ENCODE results near the gene MFSD2B. TPM values are rescaled to one million over a fixed set of nuclear protein-coding genes. Genes with fewer than 3 reads are reported as not detected.
"Not testable (repeated sequence)": the region's sequence is repeated elsewhere in the genome, so short reads cannot be mapped to it uniquely, and the experiment has no call there.

MFSD2B gene
- polyA plus RNA-seq, 1 donor from 2014 or later = 0.27 TPM

GRCh38 chr2:24038786-24039499 is 29.1 kb downstream of the MFSD2B start:
- no peak for TF ChIP-seq CTCF (IDR thresholded peaks at IDR 0.05; ENCODE audit: poor library complexity, severe bottlenecking)
- no peak for TF ChIP-seq EP300 (conservative IDR thresholded peaks at IDR 0.05; ENCODE audit: poor library complexity, severe bottlenecking)
- no peak for TF ChIP-seq REST (IDR thresholded peaks at IDR 0.05; ENCODE audit: borderline replicate concordance)
- no peak for TF ChIP-seq TAF1 (IDR thresholded peaks at IDR 0.05; ENCODE audit: low read depth)
- no peak for TF ChIP-seq RAD21 (conservative IDR thresholded peaks at IDR 0.05)
- TF ChIP-seq MXI1 (conservative IDR thresholded peaks at IDR 0.05; ENCODE audit: poor library complexity, severe bottlenecking) = no peak
- no peak for TF ChIP-seq POLR2AphosphoS5 (IDR thresholded peaks at IDR 0.05)
- no peak for TF ChIP-seq EZH2 (IDR thresholded peaks at IDR 0.05; ENCODE audit: borderline replicate concordance, insufficient read depth, low read length, poor library complexity, severe bottlenecking)
- no peak for TF ChIP-seq SMC3 (conservative IDR thresholded peaks at IDR 0.05; ENCODE audit: poor library complexity)
- H3K9ac ChIP-seq (ENCODE audit: low read length) = no peak overlapping the region
- H3F3A ChIP-seq (ENCODE audit: insufficient read depth, low read length, poor library complexity, severe bottlenecking) = no peaks in the 10 kb centered on the region
- no peaks in the 10 kb centered on the region for H3K36me3 ChIP-seq (ENCODE audit: insufficient read depth, low read length)
- H3K9me3 ChIP-seq (ENCODE audit: low read length) = no peaks in the 10 kb centered on the region
- no peak overlapping the region for H3K4me2 ChIP-seq (ENCODE audit: low read length)
- no peaks in the 10 kb centered on the region for H3K9me2 ChIP-seq (ENCODE audit: insufficient read depth, low read length)
- no peaks in the 10 kb centered on the region for H4K20me1 ChIP-seq (ENCODE audit: insufficient read depth)
- no peaks in the 10 kb centered on the region for H3K27me3 ChIP-seq (ENCODE audit: insufficient read depth, low read depth, low read length)
- H2AFZ ChIP-seq (ENCODE audit: low read depth, low read length) = no peak overlapping the region
- H3K79me2 ChIP-seq (replicated peaks; ENCODE audit: insufficient read depth, low read length) = peaks cover 10% of the 10 kb centered on the region
- H3K27ac ChIP-seq (ENCODE audit: low read length) = no peak overlapping the region
- no peak overlapping the region for H3K4me3 ChIP-seq (ENCODE audit: low read length)

- H3K4me3 ChIP-seq (ENCODE audit: low read length) = no peak overlapping the region
- no peaks in the 10 kb centered on the region for H3K36me3 ChIP-seq (ENCODE audit: insufficient read depth, low read length)
- no peak overlapping the region for H3K9ac ChIP-seq (ENCODE audit: low read length)
- no peak overlapping the region for H3K27ac ChIP-seq (ENCODE audit: low read length)
- H3K4me2 ChIP-seq (ENCODE audit: low read length) = no peak overlapping the region
- H3K27me3 ChIP-seq (ENCODE audit: insufficient read depth, low read depth, low read length) = no peaks in the 10 kb centered on the region
- H3K9me3 ChIP-seq (ENCODE audit: low read length) = no peaks in the 10 kb centered on the region
- TF ChIP-seq RAD21 (conservative IDR thresholded peaks at IDR 0.05) (no peak), POLR2AphosphoS5 (IDR thresholded peaks at IDR 0.05) (no peak), EZH2 (IDR thresholded peaks at IDR 0.05; ENCODE audit: borderline replicate concordance, insufficient read depth, low read length, poor library complexity, severe bottlenecking) (no peak), MXI1 (conservative IDR thresholded peaks at IDR 0.05; ENCODE audit: poor library complexity, severe bottlenecking) (no peak), TAF1 (IDR thresholded peaks at IDR 0.05; ENCODE audit: low read depth) (no peak), REST (IDR thresholded peaks at IDR 0.05; ENCODE audit: borderline replicate concordance) (no peak), CTCF (IDR thresholded peaks at IDR 0.05; ENCODE audit: poor library complexity, severe bottlenecking) (no peak), EP300 (conservative IDR thresholded peaks at IDR 0.05; ENCODE audit: poor library complexity, severe bottlenecking) (no peak), SMC3 (conservative IDR thresholded peaks at IDR 0.05; ENCODE audit: poor library complexity) (no peak)
- no peaks in the 10 kb centered on the region for H3K9me2 ChIP-seq (ENCODE audit: insufficient read depth, low read length)
- H3F3A ChIP-seq (ENCODE audit: insufficient read depth, low read length, poor library complexity, severe bottlenecking) = no peaks in the 10 kb centered on the region
- H4K20me1 ChIP-seq (ENCODE audit: insufficient read depth) = no peaks in the 10 kb centered on the region
- H3K79me2 ChIP-seq (replicated peaks; ENCODE audit: insufficient read depth, low read length) = peaks cover 4% of the 10 kb centered on the region
- H2AFZ ChIP-seq (ENCODE audit: low read depth, low read length) = no peak overlapping the region
Observed at GRCh38 chr2:24040511-24040910, 30.6 kb downstream of the MFSD2B start.

GRCh38 chr2:24043133-24043532 is 33.2 kb downstream of the MFSD2B start:
- not testable (repeated sequence) for H3K4me3 ChIP-seq (ENCODE audit: low read length); H3K9ac ChIP-seq (ENCODE audit: low read length); H2AFZ ChIP-seq (ENCODE audit: low read depth, low read length); H3K27ac ChIP-seq (ENCODE audit: low read length); H3K36me3 ChIP-seq (ENCODE audit: insufficient read depth, low read length); H3K9me3 ChIP-seq (ENCODE audit: low read length); H3K9me2 ChIP-seq (ENCODE audit: insufficient read depth, low read length); H3K4me2 ChIP-seq (ENCODE audit: low read length); H4K20me1 ChIP-seq (ENCODE audit: insufficient read depth); H3K27me3 ChIP-seq (ENCODE audit: insufficient read depth, low read depth, low read length); H3F3A ChIP-seq (ENCODE audit: insufficient read depth, low read length, poor library complexity, severe bottlenecking)
- H3K79me2 ChIP-seq (replicated peaks; ENCODE audit: insufficient read depth, low read length) = peaks cover 12% of the 10 kb centered on the region
